ENCODE data around the gene PYGL.
A peak's percentile ranks its signal among the peaks of the same experiment; 100 is the strongest.

PYGL gene

DNA sequence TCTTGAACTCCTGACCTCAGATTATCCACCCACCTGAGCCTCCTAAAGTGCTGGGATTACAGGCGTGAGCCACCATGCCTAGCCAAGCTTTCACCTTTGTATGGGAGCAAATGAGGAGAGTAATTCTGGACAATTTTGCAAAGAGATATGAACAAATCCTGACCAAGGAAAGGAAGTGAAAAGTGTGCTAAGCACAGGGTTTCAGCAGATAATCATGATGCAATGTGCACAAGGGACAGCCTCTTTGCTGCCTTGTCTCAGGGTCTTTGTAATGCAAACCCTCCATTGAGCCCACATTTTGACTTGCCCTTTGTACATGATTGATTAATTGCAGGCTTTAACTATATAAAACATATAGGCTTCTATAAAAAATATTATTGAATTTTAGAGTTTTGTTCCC, 9.2 kb upstream of the PYGL start:
- TF ChIP-seq, protein P1, sequence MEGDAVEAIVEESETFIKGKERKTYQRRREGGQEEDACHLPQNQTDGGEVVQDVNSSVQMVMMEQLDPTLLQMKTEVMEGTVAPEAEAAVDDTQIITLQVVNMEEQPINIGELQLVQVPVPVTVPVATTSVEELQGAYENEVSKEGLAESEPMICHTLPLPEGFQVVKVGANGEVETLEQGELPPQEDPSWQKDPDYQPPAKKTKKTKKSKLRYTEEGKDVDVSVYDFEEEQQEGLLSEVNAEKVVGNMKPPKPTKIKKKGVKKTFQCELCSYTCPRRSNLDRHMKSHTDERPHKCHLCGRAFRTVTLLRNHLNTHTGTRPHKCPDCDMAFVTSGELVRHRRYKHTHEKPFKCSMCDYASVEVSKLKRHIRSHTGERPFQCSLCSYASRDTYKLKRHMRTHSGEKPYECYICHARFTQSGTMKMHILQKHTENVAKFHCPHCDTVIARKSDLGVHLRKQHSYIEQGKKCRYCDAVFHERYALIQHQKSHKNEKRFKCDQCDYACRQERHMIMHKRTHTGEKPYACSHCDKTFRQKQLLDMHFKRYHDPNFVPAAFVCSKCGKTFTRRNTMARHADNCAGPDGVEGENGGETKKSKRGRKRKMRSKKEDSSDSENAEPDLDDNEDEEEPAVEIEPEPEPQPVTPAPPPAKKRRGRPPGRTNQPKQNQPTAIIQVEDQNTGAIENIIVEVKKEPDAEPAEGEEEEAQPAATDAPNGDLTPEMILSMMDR (conservative IDR thresholded peaks at IDR 0.05; ENCODE audit: low read length), result no peak
- DNase-seq (ENCODE audit: low read depth), result no peak
- no peak overlapping the region for H3K4me3 ChIP-seq (ENCODE audit: low read length)

DNA sequence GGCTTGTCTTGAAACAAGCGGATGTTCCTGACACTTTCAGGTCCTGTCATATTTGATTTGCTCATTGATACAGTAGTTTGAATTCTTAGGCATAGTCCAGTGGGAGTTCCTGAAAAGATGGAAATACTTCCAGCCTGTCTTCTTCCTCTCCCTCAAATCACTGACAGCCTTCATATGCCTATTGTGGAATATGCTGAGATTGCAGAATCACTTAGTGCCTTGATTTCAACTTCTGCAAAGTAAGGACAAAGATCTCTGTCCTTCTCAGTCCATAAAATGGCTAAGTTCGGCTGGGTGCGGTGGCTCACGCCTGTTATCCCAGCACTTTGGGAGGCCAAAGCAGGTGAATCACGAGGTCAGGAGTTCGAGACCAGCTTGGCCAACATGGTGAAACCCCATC, 6.7 kb upstream of the PYGL start:
- TF ChIP-seq, protein P1 (conservative IDR thresholded peaks at IDR 0.05; ENCODE audit: low read length), result no peak
- no peak for DNase-seq (ENCODE audit: low read depth)
- no peak overlapping the region for H3K4me3 ChIP-seq (ENCODE audit: low read length)

DNA sequence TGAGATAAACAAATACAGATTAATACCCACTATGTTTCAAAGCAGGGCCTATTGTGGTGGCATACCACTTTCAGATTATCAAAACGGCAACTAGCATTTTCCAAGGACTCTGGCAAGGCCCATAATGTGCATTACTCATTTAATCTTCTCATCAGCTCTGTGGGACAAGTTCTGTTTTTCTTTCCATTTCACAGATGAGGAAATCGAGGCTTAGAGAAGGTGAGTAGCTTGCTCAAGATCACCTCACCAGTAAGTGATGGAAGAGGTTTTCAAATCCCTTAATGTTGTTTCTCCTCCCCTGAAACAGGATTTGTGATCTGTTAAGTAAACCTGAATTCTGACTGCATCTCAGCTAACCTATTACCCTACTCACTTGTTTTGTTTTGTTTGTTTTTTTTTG, 3.9 kb upstream of the PYGL start:
- no peak for DNase-seq (ENCODE audit: low read depth)
- H3K4me3 ChIP-seq (ENCODE audit: low read length), result no peak overlapping the region
- TF ChIP-seq, protein P1 (conservative IDR thresholded peaks at IDR 0.05; ENCODE audit: low read length), result no peak

DNA sequence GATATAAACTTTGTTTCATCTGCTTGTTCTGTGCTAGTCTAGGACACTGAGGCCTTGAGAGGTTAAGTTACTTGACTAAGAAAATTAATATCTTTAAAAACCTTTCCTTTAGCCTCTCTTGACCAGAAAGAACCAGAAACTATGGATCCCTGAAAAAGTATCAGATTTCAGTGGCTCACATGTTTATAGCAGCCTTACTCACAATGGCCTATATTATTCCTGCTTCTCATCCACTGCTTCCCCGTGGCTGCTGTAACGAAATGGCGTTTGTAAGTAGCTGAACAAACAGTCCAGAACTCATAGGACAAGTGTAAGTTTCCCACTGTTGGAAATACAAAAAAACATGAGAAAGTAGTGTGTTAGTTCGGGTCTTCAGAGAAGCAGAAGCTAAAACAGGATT, 3.2 kb upstream of the PYGL start:
- H3K4me3 ChIP-seq (ENCODE audit: low read length), result no peak overlapping the region
- DNase-seq (ENCODE audit: low read depth), result no peak
- TF ChIP-seq, protein P1 (conservative IDR thresholded peaks at IDR 0.05; ENCODE audit: low read length), result no peak

DNA sequence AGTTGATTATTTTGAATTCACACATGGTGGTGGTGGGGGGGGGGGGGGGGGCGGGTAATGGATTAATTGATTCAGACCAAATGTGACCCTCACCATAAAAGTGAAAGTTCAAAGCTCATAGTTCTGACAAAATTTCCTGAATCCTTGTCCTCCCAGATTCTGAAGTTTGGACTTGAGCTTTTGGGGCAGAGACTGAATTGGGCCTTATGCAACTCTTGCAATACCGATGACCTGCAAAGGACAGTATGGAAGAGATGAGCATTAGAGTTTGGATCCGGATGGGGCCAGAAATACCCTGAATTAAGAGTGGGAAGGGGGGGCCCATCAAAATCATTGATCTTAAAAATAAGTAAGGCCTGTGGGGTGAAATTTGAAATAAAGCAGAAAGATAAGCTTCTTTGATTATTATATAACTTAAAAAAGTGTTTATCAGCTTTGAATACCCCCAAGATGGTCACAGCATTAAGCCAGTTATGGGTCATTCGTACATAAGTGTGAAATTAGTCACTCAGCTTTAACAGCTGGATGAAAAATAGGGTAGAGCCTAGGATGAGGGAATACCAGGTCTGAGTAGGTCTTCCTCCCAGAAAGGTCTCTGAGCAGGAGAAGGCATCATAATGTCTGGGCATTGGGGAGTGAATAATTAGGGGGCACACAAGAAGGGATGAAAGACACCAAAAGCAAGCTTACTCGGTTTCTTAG, 2.1 kb upstream of the PYGL start:
- no peak for DNase-seq (ENCODE audit: low read depth)
- TF ChIP-seq, protein P1 (conservative IDR thresholded peaks at IDR 0.05; ENCODE audit: low read length), result no peak
- H3K4me3 ChIP-seq (ENCODE audit: low read length), result no peak overlapping the region

DNA sequence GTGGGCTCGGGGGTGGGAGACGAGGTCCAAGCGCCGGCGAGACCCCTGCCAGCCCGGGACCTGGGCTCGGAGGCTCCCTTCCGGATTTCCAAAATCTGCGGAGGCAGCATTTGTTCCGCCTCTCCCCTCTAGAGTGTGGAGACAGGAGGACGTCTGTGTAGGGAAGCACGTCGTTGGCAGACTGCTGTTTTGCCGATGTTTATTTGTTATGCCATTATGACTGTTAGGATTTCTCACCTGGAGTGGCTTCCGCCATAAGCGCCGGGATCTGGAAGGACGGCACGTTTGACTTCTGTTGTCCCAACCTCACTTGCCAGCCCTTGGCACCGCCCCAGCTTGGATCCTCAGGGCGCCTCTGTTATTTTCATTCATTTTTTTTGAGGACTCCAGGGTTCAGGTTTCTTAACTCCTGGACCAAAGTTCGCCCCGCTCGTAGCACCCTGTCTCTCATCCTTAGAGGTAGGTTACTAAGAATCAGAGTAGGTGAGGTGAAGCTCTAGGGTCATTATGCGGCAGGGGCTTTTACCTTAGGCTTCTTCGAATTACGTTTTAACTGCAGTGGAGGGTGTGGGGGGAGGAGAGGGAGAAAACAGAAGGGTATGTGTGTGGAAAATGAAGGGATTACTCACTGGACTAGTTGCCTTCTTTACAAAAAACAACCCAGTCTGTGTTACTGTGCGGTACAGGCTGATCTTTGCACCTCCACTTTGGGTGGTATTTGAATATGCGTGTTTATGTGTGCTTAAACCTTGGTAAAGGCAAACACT, 547 bp upstream of the PYGL start:
- TF ChIP-seq, protein P1 (conservative IDR thresholded peaks at IDR 0.05; ENCODE audit: low read length), result no peak
- DNase-seq (ENCODE audit: low read depth), result peak; percentile 51
- H3K4me3 ChIP-seq (ENCODE audit: low read length), result peak overlapping the region; percentile 88

Data from AG10803 (cell line).